Neural cell (in vitro differentiated cells): ENCODE data around the gene MAST1.

ENCODE experiments used
- EP300 ChIP-seq: fragments of 450-650 bp; conservative IDR thresholded peaks from 2 replicates; pipeline ENCODE4 v1.6.1; 2014; ENCODE audit warnings: antibody characterized with exemption, mild to moderate bottlenecking, moderate library complexity; ENCODE audit not compliant: poor library complexity, severe bottlenecking
- EZH2 ChIP-seq: fragments of 200-600, 300-800 bp; shearing (Covaris generic), sonication (generic); IDR thresholded peaks from 2 replicates; pipeline ENCODE4 v1.6.1; 2014; ENCODE audit warnings: antibody characterized with exemption, low read length, borderline replicate concordance, mild to moderate bottlenecking; ENCODE audit not compliant: insufficient read depth, poor library complexity, severe bottlenecking
- MXI1 ChIP-seq: fragments of 450-650 bp; conservative IDR thresholded peaks from 2 replicates; pipeline ENCODE4 v1.6.1; 2014; ENCODE audit warnings: antibody characterized with exemption, mild to moderate bottlenecking; ENCODE audit not compliant: poor library complexity, severe bottlenecking
- POLR2AphosphoS5 ChIP-seq: IDR thresholded peaks from 2 replicates; pipeline ENCODE4 v1.6.1; 2012
- RAD21 ChIP-seq: fragments of 450-650 bp; conservative IDR thresholded peaks from 2 replicates; pipeline ENCODE4 v1.6.1; 2014; ENCODE audit warnings: antibody characterized with exemption, mild to moderate bottlenecking, moderate library complexity
- REST ChIP-seq: IDR thresholded peaks from 2 replicates; pipeline ENCODE4 v1.6.1; 2012; ENCODE audit warnings: borderline replicate concordance
- SMC3 ChIP-seq: fragments of 450-650 bp; conservative IDR thresholded peaks from 2 replicates; pipeline ENCODE4 v1.6.1; 2014; ENCODE audit warnings: antibody characterized with exemption, mild to moderate bottlenecking, moderate library complexity; ENCODE audit not compliant: poor library complexity
- TAF1 ChIP-seq: IDR thresholded peaks from 2 replicates; pipeline ENCODE4 v1.6.1; 2012; ENCODE audit warnings: low read depth
- TF ChIP-seq, protein P1 (sequence below): fragments of 450-650 bp; IDR thresholded peaks from 2 replicates; pipeline ENCODE4 v1.5.1; 2014; ENCODE audit warnings: antibody characterized with exemption, mild to moderate bottlenecking, moderate library complexity; ENCODE audit not compliant: poor library complexity, severe bottlenecking

GRCh38 chr19:12794971-12795381, 43.3 kb upstream of the MAST1 start:
- TF ChIP-seq, protein P1, sequence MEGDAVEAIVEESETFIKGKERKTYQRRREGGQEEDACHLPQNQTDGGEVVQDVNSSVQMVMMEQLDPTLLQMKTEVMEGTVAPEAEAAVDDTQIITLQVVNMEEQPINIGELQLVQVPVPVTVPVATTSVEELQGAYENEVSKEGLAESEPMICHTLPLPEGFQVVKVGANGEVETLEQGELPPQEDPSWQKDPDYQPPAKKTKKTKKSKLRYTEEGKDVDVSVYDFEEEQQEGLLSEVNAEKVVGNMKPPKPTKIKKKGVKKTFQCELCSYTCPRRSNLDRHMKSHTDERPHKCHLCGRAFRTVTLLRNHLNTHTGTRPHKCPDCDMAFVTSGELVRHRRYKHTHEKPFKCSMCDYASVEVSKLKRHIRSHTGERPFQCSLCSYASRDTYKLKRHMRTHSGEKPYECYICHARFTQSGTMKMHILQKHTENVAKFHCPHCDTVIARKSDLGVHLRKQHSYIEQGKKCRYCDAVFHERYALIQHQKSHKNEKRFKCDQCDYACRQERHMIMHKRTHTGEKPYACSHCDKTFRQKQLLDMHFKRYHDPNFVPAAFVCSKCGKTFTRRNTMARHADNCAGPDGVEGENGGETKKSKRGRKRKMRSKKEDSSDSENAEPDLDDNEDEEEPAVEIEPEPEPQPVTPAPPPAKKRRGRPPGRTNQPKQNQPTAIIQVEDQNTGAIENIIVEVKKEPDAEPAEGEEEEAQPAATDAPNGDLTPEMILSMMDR = no peak
- TF ChIP-seq EZH2 = no peak
- TF ChIP-seq MXI1 = no peak
- TF ChIP-seq POLR2AphosphoS5 = no peak
- TF ChIP-seq EP300 = no peak
- TF ChIP-seq RAD21 = no peak
- TF ChIP-seq SMC3 = no peak
- TF ChIP-seq TAF1 = no peak
- TF ChIP-seq REST = no peak
